Ovary (tissue), 9 donors: Measurements from ENCODE around the gene TMC6. TPM values are rescaled to one million over a fixed set of nuclear protein-coding genes. Genes with fewer than 3 reads are reported as not detected.
A peak's percentile ranks its signal among the peaks of the same experiment; 100 is the strongest.

ENCODE experiments used
- DNase-seq, 5 donors: peaks; one replicate each; pipeline ENCODE4 v3.0.0-alpha.2; 2019 to 2020
- H3K27ac ChIP-seq, 2 donors: fragments of 200-600 bp; one replicate each; pipeline versions ENCODE4 v1.5.1 to v1.8.0; 2019 to 2022
- H3K27me3 ChIP-seq: fragments of 200-600 bp; one replicate; pipeline ENCODE4 v1.8.0; 2022
- H3K36me3 ChIP-seq: fragments of 200-600 bp; sonication (generic); one replicate; pipeline ENCODE4 v1.5.1; 2019
- H3K4me1 ChIP-seq: one replicate; pipeline ENCODE4 v1.8.1; 2013; ENCODE audit warnings: mild to moderate bottlenecking, moderate library complexity; ENCODE audit not compliant: insufficient read depth
- H3K4me3 ChIP-seq: fragments of 200-600 bp; sonication (generic); one replicate; pipeline ENCODE4 v1.5.1; 2017
- H3K9me3 ChIP-seq, 2 donors: fragments of 200-600 bp in 1 of 2; sonication (generic) in 1 of 2; one replicate each; pipeline versions ENCODE4 v1.5.1 to v1.8.1; 2013 to 2019; ENCODE audit warnings: mild to moderate bottlenecking in 1 of 2, moderate library complexity in 1 of 2
- EP300 ChIP-seq: sonication (generic); formaldehyde crosslinking; IDR thresholded peaks from one replicate; pipeline ENCODE4 v1.6.1; 2017; ENCODE audit warnings: antibody characterized with exemption
- POLR2A ChIP-seq: fragments of 450-650 bp; IDR thresholded peaks from one replicate; pipeline ENCODE4 v1.6.1; 2017; ENCODE audit warnings: antibody characterized with exemption, mild to moderate bottlenecking, moderate library complexity
- WGBS, 3 donors: extraction: QIAGEN DNeasy Blood & Tissue Kit in 1 of 3; methylation state at CpG; one replicate each; pipeline versions ENCODE4 v1.1.5 to v1.1.7; 2013 to 2017; 5-methylcytosine and 5-hydroxymethylcytosine counted together
- intact Hi-C, 4 donors: fragments of 100-400 bp; cut with DNase I; formaldehyde crosslinking; loops; one replicate each; pipeline versions ENCODE4 v1.11.0 to v1.15.1; 2022 to 2023
- polyA plus RNA-seq, 2 donors: library from polyadenylated mRNA; stranded (reverse); fragments of 200-250 nt in 1 of 2; fragments of 350-450 nt in 1 of 2; fragmentation: Illumina TruSeq in 1 of 2; extraction: RNeasy Lipid Tissue Mini Kit (QIAGEN cat#74804) in 1 of 2; gene quantifications; one replicate each; pipeline ENCODE4 v1.2.3, GENCODE V29; 2013 to 2014
- total RNA-seq, 7 donors: library from RNA; depleted of rRNA in 2 of 7; stranded (reverse); fragments of >200 nt in 2 of 7; fragmentation: NEBNext Ultra II Directional in 3 of 7; extraction: Animal tissue kit (Norgen Biotek cat#: 25700) in 3 of 7; gene quantifications; one replicate each; pipeline versions ENCODE4 v1.1.0 to v1.2.4, GENCODE V29; 2016 to 2023
- TF ChIP-seq, protein P1 (sequence below), 3 donors: fragments of 450-650 bp in 2 of 3; fragments of 200-600 bp in 1 of 3; IDR thresholded peaks; one replicate each; pipeline versions ENCODE4 v1.5.1 to v1.8.0; 2016 to 2022; ENCODE audit warnings: antibody characterized with exemption in 3 of 3, mild to moderate bottlenecking in 1 of 3
- donor health status: DM: no; HTN: no; CAD: no; lungs with moderate emphysema.
- donor health status: DM: no; HTN: no; CAD: no.
- donor health status: Bipolar disorder and iron deficiency.
- donor health status: DM: yes; HTN: yes; CAD: no.
- donor health status: DM: no; HTN: no; CAD: no.
- donor health status: DM: yes; HTN: yes; CAD: no.

Gene TMC6
- total and polyA plus RNA-seq, 9 donors: 1.2 to 26.8 (median 8.3) TPM

DNA sequence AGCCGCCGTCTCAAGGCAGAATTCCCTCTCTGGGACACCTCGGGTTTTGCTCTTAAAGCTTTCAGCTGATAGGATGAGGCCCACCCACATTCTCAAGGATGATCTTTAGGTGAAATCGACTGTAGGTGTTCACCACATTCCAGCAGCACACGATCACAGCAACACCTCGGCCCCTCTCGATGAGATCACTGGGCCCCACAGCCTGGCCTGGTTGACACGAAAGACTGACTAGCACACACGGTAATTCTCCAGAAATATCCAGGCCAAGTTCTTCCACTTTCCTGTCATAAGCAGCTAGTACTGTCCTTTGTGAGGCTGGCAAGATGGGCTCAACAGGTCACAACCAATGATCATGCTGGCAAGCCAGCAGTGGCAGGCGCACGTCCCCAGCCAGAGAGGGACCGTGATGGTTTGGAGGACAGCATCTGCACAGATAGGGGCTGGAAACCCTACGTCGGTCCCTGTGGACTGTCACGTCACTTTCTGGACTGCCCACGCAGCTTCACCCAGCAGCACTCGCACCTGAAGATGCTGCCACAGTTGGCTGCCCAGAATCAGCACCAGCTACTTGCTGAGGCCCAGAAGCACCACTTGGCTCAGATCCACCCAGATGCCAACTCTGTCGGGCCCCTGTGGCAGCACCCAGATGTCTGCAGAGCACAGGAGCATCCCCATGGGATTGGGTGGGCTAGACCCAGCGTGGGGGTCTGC, 17.4 kb downstream of the TMC6 start:
- WGBS, 3 donors: 74 to 77% (median 75%) methylated on average over 19 of the region's 19 CpGs
- H3K4me3 ChIP-seq: no peak overlapping the region
- no peaks in the 10 kb centered on the region for H3K36me3 ChIP-seq
- intact Hi-C loops: loop anchor here (5.0 to 10.0 kb wide), 3 partner anchors 66 to 314 kb away; no protein-coding TSS in a partner anchor
- H3K9me3 ChIP-seq: no peaks in the 10 kb centered on the region
- no peaks in the 10 kb centered on the region for H3K4me1 ChIP-seq
- no peak overlapping the region for H3K27ac ChIP-seq
- H3K27me3 ChIP-seq: no peaks in the 10 kb centered on the region
- TF ChIP-seq POLR2A (no peak), EP300 (no peak)
- TF ChIP-seq, protein P1, sequence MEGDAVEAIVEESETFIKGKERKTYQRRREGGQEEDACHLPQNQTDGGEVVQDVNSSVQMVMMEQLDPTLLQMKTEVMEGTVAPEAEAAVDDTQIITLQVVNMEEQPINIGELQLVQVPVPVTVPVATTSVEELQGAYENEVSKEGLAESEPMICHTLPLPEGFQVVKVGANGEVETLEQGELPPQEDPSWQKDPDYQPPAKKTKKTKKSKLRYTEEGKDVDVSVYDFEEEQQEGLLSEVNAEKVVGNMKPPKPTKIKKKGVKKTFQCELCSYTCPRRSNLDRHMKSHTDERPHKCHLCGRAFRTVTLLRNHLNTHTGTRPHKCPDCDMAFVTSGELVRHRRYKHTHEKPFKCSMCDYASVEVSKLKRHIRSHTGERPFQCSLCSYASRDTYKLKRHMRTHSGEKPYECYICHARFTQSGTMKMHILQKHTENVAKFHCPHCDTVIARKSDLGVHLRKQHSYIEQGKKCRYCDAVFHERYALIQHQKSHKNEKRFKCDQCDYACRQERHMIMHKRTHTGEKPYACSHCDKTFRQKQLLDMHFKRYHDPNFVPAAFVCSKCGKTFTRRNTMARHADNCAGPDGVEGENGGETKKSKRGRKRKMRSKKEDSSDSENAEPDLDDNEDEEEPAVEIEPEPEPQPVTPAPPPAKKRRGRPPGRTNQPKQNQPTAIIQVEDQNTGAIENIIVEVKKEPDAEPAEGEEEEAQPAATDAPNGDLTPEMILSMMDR (IDR thresholded peaks at IDR 0.05): no peak
- peak in 1 of 5 donors; percentile 36 for DNase-seq

- Histone ChIP-seq H3K36me3 (no peaks in the 10 kb centered on the region), H3K4me1 (no peaks in the 10 kb centered on the region), H3K27me3 (no peaks in the 10 kb centered on the region), H3K9me3 (no peaks in the 10 kb centered on the region), H3K27ac (no peak overlapping the region), H3K4me3 (no peak overlapping the region)
- intact Hi-C loops: loop anchor here (5.0 to 10.0 kb wide), 3 partner anchors 67 to 314 kb away; no protein-coding TSS in a partner anchor
- peak in 1 of 5 donors; percentile 34 for DNase-seq
- WGBS, 3 donors: 77 to 85% (median 81%) methylated on average over 22 of the region's 22 CpGs
- no peak for TF ChIP-seq EP300
- TF ChIP-seq, protein P1 (IDR thresholded peaks at IDR 0.05): no peak
Measured at GRCh38 chr17:78110363-78111015, 18.1 kb downstream of the TMC6 start.

DNA sequence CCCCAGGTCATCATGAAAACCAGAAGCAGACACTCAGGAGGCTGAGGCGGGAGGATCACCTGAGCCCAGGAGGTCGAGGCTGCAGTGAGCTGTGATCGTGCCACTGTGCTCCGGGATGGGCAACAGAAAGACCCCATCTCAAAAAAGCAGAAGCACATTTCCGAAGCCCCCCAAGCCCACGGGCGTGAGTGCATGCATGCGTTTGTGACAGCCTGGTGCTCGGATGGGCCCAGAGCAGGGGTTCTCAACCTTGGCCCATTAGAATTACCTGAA, 19.1 kb downstream of the TMC6 start:
- Histone ChIP-seq H3K4me1 (no peaks in the 10 kb centered on the region), H3K27ac (no peak overlapping the region), H3K4me3 (no peak overlapping the region), H3K9me3 (no peaks in the 10 kb centered on the region), H3K27me3 (no peaks in the 10 kb centered on the region), H3K36me3 (no peaks in the 10 kb centered on the region)
- TF ChIP-seq EP300: no peak
- TF ChIP-seq POLR2A: no peak
- TF ChIP-seq, protein P1 (IDR thresholded peaks at IDR 0.05): no peak
- intact Hi-C loops: no loop called here
- peak in 1 of 5 donors; percentile 27 for DNase-seq
- WGBS, 3 donors: 86 to 93% (median 87%) methylated on average over 9 of the region's 9 CpGs

GRCh38 chr17:78108726-78109488, 19.6 kb downstream of the TMC6 start:
- no peaks in the 10 kb centered on the region for H3K36me3 ChIP-seq
- no peak for TF ChIP-seq EP300
- TF ChIP-seq POLR2A: no peak
- TF ChIP-seq, protein P1 (IDR thresholded peaks at IDR 0.05): no peak
- H3K9me3 ChIP-seq: no peaks in the 10 kb centered on the region
- H3K4me3 ChIP-seq: no peak overlapping the region
- H3K27ac ChIP-seq: no peak overlapping the region
- no peaks in the 10 kb centered on the region for H3K4me1 ChIP-seq
- no peaks in the 10 kb centered on the region for H3K27me3 ChIP-seq
- intact Hi-C loops: no loop called here
- peak in 1 of 5 donors; percentile 43 for DNase-seq
- WGBS, 3 donors: 50 to 66% (median 65%) methylated on average over 18 of the region's 18 CpGs
